ENCODE data around the gene SPAG9.

Gene SPAG9

DNA sequence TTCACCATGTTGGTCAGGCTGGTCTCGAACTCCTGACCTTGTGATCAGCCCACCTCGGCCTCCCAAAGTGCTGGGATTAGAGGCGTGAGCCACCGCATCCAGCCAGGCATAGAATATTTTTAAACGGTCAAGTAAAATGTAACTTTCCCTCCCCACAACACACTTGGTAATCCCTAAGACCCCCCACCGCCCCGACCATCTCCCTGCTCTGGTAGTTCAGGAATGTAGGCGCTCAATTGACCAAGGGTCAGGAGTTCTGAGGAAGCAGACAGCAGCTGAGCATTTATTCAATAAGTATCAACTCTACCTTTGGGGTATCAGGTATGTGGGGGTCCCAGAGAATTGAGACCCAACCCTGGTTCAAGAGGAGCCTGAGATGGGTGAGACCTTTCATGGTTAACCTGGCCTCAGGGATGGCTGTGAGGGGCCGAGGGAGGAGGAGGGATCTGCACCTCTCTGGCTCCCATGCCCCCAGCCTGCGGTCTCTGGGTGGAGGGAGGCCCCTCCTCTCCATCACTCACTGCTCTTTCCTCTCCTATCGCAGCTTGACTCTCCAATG lies 206.1 kb downstream of the SPAG9 start:
- no peak for DNase-seq

DNA sequence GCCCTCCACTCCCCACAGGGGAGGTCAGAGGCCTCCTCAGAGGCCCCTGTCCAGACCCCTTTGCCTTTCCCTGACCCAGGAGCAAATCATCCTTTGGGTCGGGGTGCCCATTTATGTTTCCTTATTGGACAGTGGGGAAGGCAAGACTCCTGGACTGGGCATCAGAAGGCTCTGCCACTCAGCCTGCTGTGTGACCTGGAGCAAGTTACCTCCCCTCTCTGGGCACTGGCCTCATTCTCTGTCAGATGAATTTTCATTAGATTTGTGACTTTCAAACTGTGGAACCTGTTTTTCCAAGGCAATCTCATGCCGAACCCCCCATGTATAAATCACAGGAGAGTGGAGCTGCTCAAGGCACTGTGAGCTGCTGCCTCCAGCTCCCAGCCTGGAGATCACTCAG lies 207.5 kb downstream of the SPAG9 start:
- DNase-seq = no peak
